Measurements from ENCODE around the gene QPRT. TPM values are rescaled to one million over a fixed set of nuclear protein-coding genes. Genes with fewer than 3 reads are reported as not detected.

The QPRT gene
- total and polyA plus RNA-seq, 4 donors, result 79.4 to 143 (median 100) TPM

DNA sequence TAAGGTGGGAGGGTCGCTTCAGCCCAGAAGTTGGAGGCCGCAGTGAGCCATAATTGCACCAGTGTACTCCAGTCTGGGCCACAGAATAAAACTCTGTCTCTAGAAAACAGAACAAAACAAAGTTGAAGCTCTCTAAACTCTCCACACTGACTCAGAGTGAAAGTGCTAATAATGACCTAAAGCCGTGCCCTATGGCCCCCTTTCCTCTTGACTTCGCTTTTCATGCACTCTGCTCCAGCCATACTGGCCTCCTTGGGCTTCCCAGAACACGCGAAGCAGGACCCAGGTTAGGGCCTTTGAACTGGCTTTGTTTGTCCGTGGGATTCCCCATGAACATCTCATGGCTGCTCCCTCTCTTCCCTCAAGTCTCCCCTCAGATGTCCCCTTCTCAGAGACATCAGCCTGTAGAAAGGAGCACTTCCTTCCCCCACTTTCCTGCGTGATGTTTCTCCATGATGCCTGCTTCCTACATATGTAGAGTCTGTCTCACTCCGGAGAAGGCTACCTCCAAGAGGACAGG, 34.6 kb upstream of the QPRT start:
- 84% methylated on average over 9 of the region's 9 CpGs for WGBS
- Histone ChIP-seq H3K9me3 (ENCODE audit: control insufficient read depth in 4 of 4, low read length in 3 of 4) (no peaks in the 10 kb centered on the region), H3K4me1 (ENCODE audit: control insufficient read depth in 4 of 4, insufficient read depth in 4 of 4, low read length in 3 of 4) (peaks cover 0 to 2% (median 0%) of the 10 kb centered on the region in 4 donors), H3K27ac (ENCODE audit: low read depth in 1 of 2, low read length in 2 of 2) (no peak overlapping the region), H3K4me3 (ENCODE audit: low read depth in 1 of 3, low read length in 3 of 3) (no peak overlapping the region), H3K36me3 (ENCODE audit: control insufficient read depth in 4 of 4, insufficient read depth in 3 of 4, low read depth in 1 of 4, low read length in 3 of 4) (no peaks in the 10 kb centered on the region), H3K27me3 (ENCODE audit: control insufficient read depth in 4 of 4, insufficient read depth in 4 of 4, low read length in 3 of 4) (no peaks in the 10 kb centered on the region), H3K9ac (ENCODE audit: low read depth in 1 of 2, low read length in 2 of 2) (no peak overlapping the region)
- no peak for DNase-seq (ENCODE audit: low spot score)
- no peak for TF ChIP-seq HNF4A (conservative IDR thresholded peaks at IDR 0.05)
- TF ChIP-seq JUND (IDR thresholded peaks at IDR 0.05), result peak in 1 of 2 donors; percentile 12
- TF ChIP-seq FOXA2 (IDR thresholded peaks at IDR 0.05), result no peak

- no peaks in the 10 kb centered on the region for H3K27me3 ChIP-seq (ENCODE audit: control insufficient read depth in 4 of 4, insufficient read depth in 4 of 4, low read length in 3 of 4)
- no peak overlapping the region for H3K9ac ChIP-seq (ENCODE audit: low read depth in 1 of 2, low read length in 2 of 2)
- TF ChIP-seq FOXA2 (IDR thresholded peaks at IDR 0.05) (no peak), ATF3 (IDR thresholded peaks at IDR 0.05) (no peak), MAX (IDR thresholded peaks at IDR 0.05) (no peak)
- TF ChIP-seq, protein P1, sequence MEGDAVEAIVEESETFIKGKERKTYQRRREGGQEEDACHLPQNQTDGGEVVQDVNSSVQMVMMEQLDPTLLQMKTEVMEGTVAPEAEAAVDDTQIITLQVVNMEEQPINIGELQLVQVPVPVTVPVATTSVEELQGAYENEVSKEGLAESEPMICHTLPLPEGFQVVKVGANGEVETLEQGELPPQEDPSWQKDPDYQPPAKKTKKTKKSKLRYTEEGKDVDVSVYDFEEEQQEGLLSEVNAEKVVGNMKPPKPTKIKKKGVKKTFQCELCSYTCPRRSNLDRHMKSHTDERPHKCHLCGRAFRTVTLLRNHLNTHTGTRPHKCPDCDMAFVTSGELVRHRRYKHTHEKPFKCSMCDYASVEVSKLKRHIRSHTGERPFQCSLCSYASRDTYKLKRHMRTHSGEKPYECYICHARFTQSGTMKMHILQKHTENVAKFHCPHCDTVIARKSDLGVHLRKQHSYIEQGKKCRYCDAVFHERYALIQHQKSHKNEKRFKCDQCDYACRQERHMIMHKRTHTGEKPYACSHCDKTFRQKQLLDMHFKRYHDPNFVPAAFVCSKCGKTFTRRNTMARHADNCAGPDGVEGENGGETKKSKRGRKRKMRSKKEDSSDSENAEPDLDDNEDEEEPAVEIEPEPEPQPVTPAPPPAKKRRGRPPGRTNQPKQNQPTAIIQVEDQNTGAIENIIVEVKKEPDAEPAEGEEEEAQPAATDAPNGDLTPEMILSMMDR (IDR thresholded peaks at IDR 0.05; ENCODE audit: low read depth, low read length, missing input control), result no peak
- no peak overlapping the region for H3K27ac ChIP-seq (ENCODE audit: low read depth in 1 of 2, low read length in 2 of 2)
- H3K4me3 ChIP-seq (ENCODE audit: low read depth in 1 of 3, low read length in 3 of 3), result no peak overlapping the region
- H3K4me1 ChIP-seq (ENCODE audit: control insufficient read depth in 4 of 4, insufficient read depth in 4 of 4, low read length in 3 of 4), result peaks cover 0 to 2% (median 0%) of the 10 kb centered on the region in 4 donors
- 83% methylated on average over 4 of the region's 4 CpGs for WGBS
- no peak for DNase-seq (ENCODE audit: low spot score)
- H3K36me3 ChIP-seq (ENCODE audit: control insufficient read depth in 4 of 4, insufficient read depth in 3 of 4, low read depth in 1 of 4, low read length in 3 of 4), result no peaks in the 10 kb centered on the region
- H3K9me3 ChIP-seq (ENCODE audit: control insufficient read depth in 4 of 4, low read length in 3 of 4), result no peaks in the 10 kb centered on the region
These were observed 33.8 kb upstream of the QPRT start for GRCh38 chr16:29644973-29645693.

DNA sequence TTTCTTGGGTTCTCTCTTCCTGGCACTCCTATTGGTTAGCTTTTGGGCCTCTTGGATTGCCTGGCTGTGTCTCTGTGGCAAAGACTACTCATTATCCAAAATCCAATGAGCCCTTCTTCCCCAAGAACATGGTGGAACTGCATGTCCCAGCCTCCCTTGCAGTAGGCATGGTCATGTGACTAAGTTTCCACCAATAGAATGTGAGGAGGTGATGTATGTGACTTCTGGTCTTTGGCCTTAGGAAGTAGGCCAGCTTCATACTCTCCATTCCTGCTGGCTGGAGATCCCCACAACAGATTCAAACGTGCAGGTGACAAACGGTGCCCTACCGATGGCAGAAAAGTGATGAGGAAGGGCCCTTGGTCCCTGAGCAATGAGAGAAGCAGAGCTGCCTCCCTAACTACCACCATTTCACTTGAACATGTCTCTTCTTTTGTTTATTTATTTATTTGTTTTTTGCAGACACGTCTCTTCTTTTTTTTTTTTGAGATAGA, 33.2 kb upstream of the QPRT start:
- WGBS, result 68% methylated on average over 4 of the region's 4 CpGs
- no peak for TF ChIP-seq RAD21 (IDR thresholded peaks at IDR 0.05)
- TF ChIP-seq YY1 (IDR thresholded peaks at IDR 0.05), result no peak
- no peak for TF ChIP-seq TAF1 (conservative IDR thresholded peaks at IDR 0.05)
- TF ChIP-seq NR2F2 (IDR thresholded peaks at IDR 0.05), result no peak
- TF ChIP-seq ATF3 (IDR thresholded peaks at IDR 0.05), result no peak
- TF ChIP-seq HNF4A (conservative IDR thresholded peaks at IDR 0.05), result no peak
- TF ChIP-seq SP1 (IDR thresholded peaks at IDR 0.05), result no peak
- TF ChIP-seq EGR1 (IDR thresholded peaks at IDR 0.05; ENCODE audit: low read depth in 2 of 2), result no peak
- no peak for TF ChIP-seq HNF4G (IDR thresholded peaks at IDR 0.05)
- TF ChIP-seq, protein P2, sequence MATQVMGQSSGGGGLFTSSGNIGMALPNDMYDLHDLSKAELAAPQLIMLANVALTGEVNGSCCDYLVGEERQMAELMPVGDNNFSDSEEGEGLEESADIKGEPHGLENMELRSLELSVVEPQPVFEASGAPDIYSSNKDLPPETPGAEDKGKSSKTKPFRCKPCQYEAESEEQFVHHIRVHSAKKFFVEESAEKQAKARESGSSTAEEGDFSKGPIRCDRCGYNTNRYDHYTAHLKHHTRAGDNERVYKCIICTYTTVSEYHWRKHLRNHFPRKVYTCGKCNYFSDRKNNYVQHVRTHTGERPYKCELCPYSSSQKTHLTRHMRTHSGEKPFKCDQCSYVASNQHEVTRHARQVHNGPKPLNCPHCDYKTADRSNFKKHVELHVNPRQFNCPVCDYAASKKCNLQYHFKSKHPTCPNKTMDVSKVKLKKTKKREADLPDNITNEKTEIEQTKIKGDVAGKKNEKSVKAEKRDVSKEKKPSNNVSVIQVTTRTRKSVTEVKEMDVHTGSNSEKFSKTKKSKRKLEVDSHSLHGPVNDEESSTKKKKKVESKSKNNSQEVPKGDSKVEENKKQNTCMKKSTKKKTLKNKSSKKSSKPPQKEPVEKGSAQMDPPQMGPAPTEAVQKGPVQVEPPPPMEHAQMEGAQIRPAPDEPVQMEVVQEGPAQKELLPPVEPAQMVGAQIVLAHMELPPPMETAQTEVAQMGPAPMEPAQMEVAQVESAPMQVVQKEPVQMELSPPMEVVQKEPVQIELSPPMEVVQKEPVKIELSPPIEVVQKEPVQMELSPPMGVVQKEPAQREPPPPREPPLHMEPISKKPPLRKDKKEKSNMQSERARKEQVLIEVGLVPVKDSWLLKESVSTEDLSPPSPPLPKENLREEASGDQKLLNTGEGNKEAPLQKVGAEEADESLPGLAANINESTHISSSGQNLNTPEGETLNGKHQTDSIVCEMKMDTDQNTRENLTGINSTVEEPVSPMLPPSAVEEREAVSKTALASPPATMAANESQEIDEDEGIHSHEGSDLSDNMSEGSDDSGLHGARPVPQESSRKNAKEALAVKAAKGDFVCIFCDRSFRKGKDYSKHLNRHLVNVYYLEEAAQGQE (IDR thresholded peaks at IDR 0.05), result no peak
- TF ChIP-seq FOXA1 (IDR thresholded peaks at IDR 0.05), result no peak
- no peak for TF ChIP-seq MAX (IDR thresholded peaks at IDR 0.05)
- TF ChIP-seq, protein P1 (IDR thresholded peaks at IDR 0.05; ENCODE audit: low read depth, low read length, missing input control), result no peak
- no peak overlapping the region for H3K27ac ChIP-seq (ENCODE audit: low read depth in 1 of 2, low read length in 2 of 2)
- H3K36me3 ChIP-seq (ENCODE audit: control insufficient read depth in 4 of 4, insufficient read depth in 3 of 4, low read depth in 1 of 4, low read length in 3 of 4), result no peaks in the 10 kb centered on the region
- H3K4me1 ChIP-seq (ENCODE audit: control insufficient read depth in 4 of 4, insufficient read depth in 4 of 4, low read length in 3 of 4), result peaks cover 0 to 2% (median 0%) of the 10 kb centered on the region in 4 donors
- no peaks in the 10 kb centered on the region for H3K9me3 ChIP-seq (ENCODE audit: control insufficient read depth in 4 of 4, low read length in 3 of 4)
- H3K4me3 ChIP-seq (ENCODE audit: low read depth in 1 of 3, low read length in 3 of 3), result no peak overlapping the region
- H3K9ac ChIP-seq (ENCODE audit: low read depth in 1 of 2, low read length in 2 of 2), result no peak overlapping the region
- DNase-seq (ENCODE audit: low spot score), result no peak
- H3K27me3 ChIP-seq (ENCODE audit: control insufficient read depth in 4 of 4, insufficient read depth in 4 of 4, low read length in 3 of 4), result no peaks in the 10 kb centered on the region

All from liver (tissue), 9 donors.